Measurements from ENCODE around the gene RPS6KA3.

GRCh38 chrX:20309806-20310205 lies 43.1 kb upstream of the RPS6KA3 start:
- no peak for TF ChIP-seq SUZ12 (IDR thresholded peaks at IDR 0.05)
- TF ChIP-seq ZNF384 (IDR thresholded peaks at IDR 0.05): no peak
- TF ChIP-seq LEF1 (IDR thresholded peaks at IDR 0.05; ENCODE audit: borderline replicate concordance): no peak
- no peak for TF ChIP-seq ARNT (IDR thresholded peaks at IDR 0.05)
- no peak for TF ChIP-seq L3MBTL2 (conservative IDR thresholded peaks at IDR 0.05)
- no peak for TF ChIP-seq TARDBP (IDR thresholded peaks at IDR 0.05)
- TF ChIP-seq FOXK2 (IDR thresholded peaks at IDR 0.05): no peak
- TF ChIP-seq BHLHE40 (IDR thresholded peaks at IDR 0.05; ENCODE audit: borderline replicate concordance): no peak
- no peak for TF ChIP-seq HDGF (IDR thresholded peaks at IDR 0.05; ENCODE audit: borderline replicate concordance)
- no peak for TF ChIP-seq ELF4 (IDR thresholded peaks at IDR 0.05)

Data from HEK293T (cell line).